Ishikawa (cell line): Measurements from ENCODE around the gene ARHGAP42.

ENCODE experiments used
- CEBPB ChIP-seq: IDR thresholded peaks from 2 replicates; pipeline ENCODE4 v1.6.1; 2012
- CREB1 ChIP-seq: IDR thresholded peaks from 2 replicates; pipeline ENCODE4 v1.6.1; 2012; ENCODE audit warnings: low read depth
- EGR1 ChIP-seq: IDR thresholded peaks from 2 replicates; pipeline ENCODE4 v1.6.1; 2012
- EP300 ChIP-seq: IDR thresholded peaks from 2 replicates; pipeline ENCODE4 v1.6.1; 2012; ENCODE audit warnings: borderline replicate concordance
- FOXM1 ChIP-seq: IDR thresholded peaks from 2 replicates; pipeline ENCODE4 v1.6.1; 2012; ENCODE audit warnings: low read depth, borderline replicate concordance
- MAX ChIP-seq: IDR thresholded peaks from 2 replicates; pipeline ENCODE4 v1.6.1; 2012
- NFIC ChIP-seq: IDR thresholded peaks from 2 replicates; pipeline ENCODE4 v1.6.1; 2012
- RAD21 ChIP-seq: IDR thresholded peaks from 2 replicates; pipeline ENCODE4 v1.6.1; 2012; ENCODE audit warnings: low read depth
- REST ChIP-seq: IDR thresholded peaks from 2 replicates; pipeline ENCODE4 v1.6.1; 2012; ENCODE audit warnings: low read depth, mild to moderate bottlenecking
- TAF1 ChIP-seq: IDR thresholded peaks from 2 replicates; pipeline ENCODE4 v1.6.1; 2012; ENCODE audit warnings: low read depth, mild to moderate bottlenecking
- TCF12 ChIP-seq: IDR thresholded peaks from 2 replicates; pipeline ENCODE4 v1.6.1; 2012; ENCODE audit warnings: low read depth
- TEAD4 ChIP-seq: IDR thresholded peaks from 2 replicates; pipeline ENCODE4 v1.6.1; 2012
- USF1 ChIP-seq: IDR thresholded peaks from 2 replicates; pipeline ENCODE4 v1.6.1; 2012
- YY1 ChIP-seq: IDR thresholded peaks from 2 replicates; pipeline ENCODE4 v1.6.1; 2012; ENCODE audit warnings: low read depth
- ZBTB7A ChIP-seq: IDR thresholded peaks from 2 replicates; pipeline ENCODE4 v1.6.1; 2012; ENCODE audit warnings: low read depth

The ARHGAP42 gene

GRCh38 chr11:101028644-101029043 is 341.6 kb downstream of the ARHGAP42 start:
- TF ChIP-seq CREB1 = no peak
- no peak for TF ChIP-seq TAF1
- TF ChIP-seq TEAD4 = no peak
- TF ChIP-seq ZBTB7A = no peak
- no peak for TF ChIP-seq EP300
- TF ChIP-seq REST = no peak
- TF ChIP-seq USF1 = no peak

- no peak for TF ChIP-seq CREB1
- no peak for TF ChIP-seq EP300
- no peak for TF ChIP-seq TAF1
- no peak for TF ChIP-seq RAD21
- no peak for TF ChIP-seq MAX
- TF ChIP-seq TCF12 = no peak
Observed at GRCh38 chr11:101030015-101030414, 342.9 kb downstream of the ARHGAP42 start.

GRCh38 chr11:101030692-101031091 is 343.6 kb downstream of the ARHGAP42 start:
- TF ChIP-seq TEAD4 (no peak), EGR1 (no peak), EP300 (no peak), FOXM1 (no peak), CEBPB (no peak), ZBTB7A (no peak), MAX (no peak), USF1 (no peak), RAD21 (no peak)

- TF ChIP-seq ZBTB7A (no peak), CEBPB (no peak), EGR1 (no peak), TCF12 (no peak), NFIC (no peak), EP300 (no peak), TEAD4 (no peak), CREB1 (no peak), YY1 (no peak), TAF1 (no peak), FOXM1 (no peak)
Observed at GRCh38 chr11:101031713-101032112, 344.6 kb downstream of the ARHGAP42 start.

GRCh38 chr11:101032991-101033390 is 345.9 kb downstream of the ARHGAP42 start:
- TF ChIP-seq EP300 = no peak
- TF ChIP-seq EGR1 = no peak
- TF ChIP-seq RAD21 = no peak
- TF ChIP-seq REST = no peak
- TF ChIP-seq CREB1 = no peak
- TF ChIP-seq YY1 = no peak
- TF ChIP-seq TEAD4 = no peak
- no peak for TF ChIP-seq CEBPB
- TF ChIP-seq FOXM1 = no peak
- no peak for TF ChIP-seq TAF1

GRCh38 chr11:101034076-101034475 is 347.0 kb downstream of the ARHGAP42 start:
- TF ChIP-seq YY1 = no peak

- TF ChIP-seq NFIC = no peak
- TF ChIP-seq TCF12 = no peak
- no peak for TF ChIP-seq FOXM1
- TF ChIP-seq CREB1 = no peak
- no peak for TF ChIP-seq EP300
- no peak for TF ChIP-seq REST
- no peak for TF ChIP-seq USF1
- TF ChIP-seq RAD21 = no peak
- no peak for TF ChIP-seq MAX
- no peak for TF ChIP-seq EGR1
- no peak for TF ChIP-seq CEBPB
- TF ChIP-seq TAF1 = no peak
- no peak for TF ChIP-seq YY1
- TF ChIP-seq ZBTB7A = no peak
- TF ChIP-seq TEAD4 = no peak
Observed at GRCh38 chr11:101035872-101036271, 348.8 kb downstream of the ARHGAP42 start.
